Left cardiac atrium (tissue), 4 donors: Measurements from ENCODE around the gene SCPEP1. TPM values are rescaled to one million over a fixed set of nuclear protein-coding genes. Genes with fewer than 3 reads are reported as not detected.
"Not testable (repeated sequence)": the region's sequence is repeated elsewhere in the genome, so short reads cannot be mapped to it uniquely, and the experiment has no call there.

Experiments
- ATAC-seq, 2 donors: fragments of 200-7000 bp; cut with Tn5 transposase; one replicate each; pipeline ENCODE4 v1.9.1; 2020; ENCODE audit warnings: mild to moderate bottlenecking in 2 of 2, moderate library complexity in 2 of 2
- DNase-seq: peaks from one replicate; pipeline ENCODE4 v3.0.0-alpha.2; 2020
- intact Hi-C, 2 donors: fragments of 100-400 bp; cut with DNase I; formaldehyde crosslinking; loops; one replicate each; pipeline versions ENCODE4 v1.14.1 to v1.15.1; 2022 to 2023
- total RNA-seq, 2 donors: library from RNA; stranded (reverse); fragmentation: NEBNext Ultra II Directional; extraction: Animal tissue kit (Norgen Biotek cat#: 25700); gene quantifications; one replicate each; pipeline ENCODE4 v1.2.1, GENCODE V29; 2021
- donor health status: DM: no; HTN: yes; CAD: no.
- donor health status: DM: no; HTN: yes; CAD: no; lungs with severe emphysema.
- donor health status: DM: yes; HTN: yes; CAD: no.
- donor health status: Dilated cardiomyopathy.

The SCPEP1 gene
- total RNA-seq, 2 donors from 2014 or later, result 46.2 to 52.1 TPM

DNA sequence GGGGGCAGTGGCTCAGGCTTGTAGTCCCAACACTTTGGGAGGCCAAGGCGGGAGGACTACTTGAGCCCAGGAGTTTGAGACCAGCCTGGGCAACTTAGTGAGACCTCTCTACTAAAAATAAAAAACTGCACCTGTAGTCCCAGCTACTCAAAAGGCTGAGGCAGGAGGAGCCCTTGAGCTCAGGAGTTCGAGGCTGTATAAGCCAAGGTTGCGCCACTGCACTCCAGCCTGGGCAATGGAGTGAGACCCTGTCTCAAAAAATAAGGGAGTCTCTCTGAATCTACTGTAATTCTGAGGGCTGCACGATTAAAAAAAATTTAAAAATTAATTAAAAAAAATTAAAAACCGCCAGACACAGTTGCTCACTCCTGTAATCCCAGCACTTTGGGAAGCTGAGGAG, 20.9 kb upstream of the SCPEP1 start:
- intact Hi-C loops, result no loop called here
- ATAC-seq, result no peak
- DNase-seq, result no peak

DNA sequence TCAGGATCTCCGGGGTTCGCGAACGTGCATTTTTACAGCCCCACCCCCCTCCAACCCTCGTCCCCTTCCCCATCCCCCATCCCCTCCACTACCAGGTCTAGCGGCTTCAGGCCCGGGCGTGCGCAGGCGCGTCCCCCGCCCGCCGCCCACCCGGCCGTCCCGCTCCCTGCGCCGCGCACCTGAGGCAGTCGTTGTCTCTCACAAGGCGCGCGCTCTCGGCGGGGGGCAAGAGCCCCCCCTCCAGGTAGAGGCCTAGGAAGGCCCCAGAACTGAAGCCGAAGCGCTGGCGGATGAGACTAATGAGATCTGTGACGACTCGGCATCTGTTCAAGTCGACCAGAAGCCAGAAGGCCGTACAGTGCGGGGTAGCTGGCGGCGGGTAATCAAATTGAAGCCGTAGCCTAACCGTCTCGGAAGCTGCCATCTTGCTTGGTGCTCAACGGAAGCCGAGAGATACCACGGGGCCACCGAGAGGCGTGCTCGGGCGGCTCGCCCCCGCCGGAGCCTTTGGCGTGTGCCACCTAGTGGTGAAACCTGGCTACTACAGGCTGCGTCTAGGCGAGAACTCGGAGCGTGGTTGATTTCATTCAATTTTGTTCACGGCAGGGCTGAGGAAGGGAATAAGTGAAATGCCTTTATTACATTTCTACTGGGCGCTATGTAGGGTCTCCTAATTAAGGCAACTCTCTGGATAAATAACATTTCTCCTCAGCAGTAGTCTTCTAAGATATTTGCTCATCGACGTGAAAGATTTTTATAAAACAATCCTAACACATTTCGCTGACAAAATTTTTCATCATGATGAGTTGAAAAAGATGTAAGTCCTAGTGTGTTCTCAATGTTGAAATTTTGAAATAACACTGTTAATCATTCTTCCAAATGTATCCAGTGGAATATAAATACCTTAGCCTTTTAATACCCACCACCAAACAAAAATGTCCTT, 17.1 kb upstream of the SCPEP1 start, which contains the start of gene COIL:
COIL (minus strand) TSS at position 455 of the 943 bp plus-strand sequence; CDS start at position 424, 31 bp downstream.
- DNase-seq (peak; percentile 92), ATAC-seq (peak; percentile 98 to 99)
- intact Hi-C loops, result no loop called here

DNA sequence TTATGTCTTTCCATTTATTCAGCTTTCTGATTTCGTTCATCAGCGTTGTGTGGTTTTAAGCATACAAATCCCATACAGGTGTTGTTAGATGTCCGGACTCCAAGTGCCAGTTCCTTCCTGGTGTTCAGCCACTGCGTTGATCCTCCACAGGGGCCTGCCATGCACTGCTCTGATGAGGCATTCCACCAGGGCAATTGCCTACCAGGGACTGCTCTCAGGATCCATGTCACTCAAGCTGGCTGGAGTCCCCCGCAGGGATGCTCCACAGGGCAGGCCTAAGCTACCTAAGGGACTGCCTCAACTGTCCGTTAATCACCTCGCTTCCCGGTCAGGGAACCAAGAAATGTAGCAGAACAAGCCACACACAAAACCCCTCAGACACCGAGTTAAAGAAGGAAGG, 12.7 kb upstream of the SCPEP1 start:
- ATAC-seq, DNase-seq, intact Hi-C loops: not testable (repeated sequence)

GRCh38 chr17:56965681-56966080, 12.2 kb upstream of the SCPEP1 start:
- ATAC-seq, intact Hi-C loops: not testable (repeated sequence)

DNA sequence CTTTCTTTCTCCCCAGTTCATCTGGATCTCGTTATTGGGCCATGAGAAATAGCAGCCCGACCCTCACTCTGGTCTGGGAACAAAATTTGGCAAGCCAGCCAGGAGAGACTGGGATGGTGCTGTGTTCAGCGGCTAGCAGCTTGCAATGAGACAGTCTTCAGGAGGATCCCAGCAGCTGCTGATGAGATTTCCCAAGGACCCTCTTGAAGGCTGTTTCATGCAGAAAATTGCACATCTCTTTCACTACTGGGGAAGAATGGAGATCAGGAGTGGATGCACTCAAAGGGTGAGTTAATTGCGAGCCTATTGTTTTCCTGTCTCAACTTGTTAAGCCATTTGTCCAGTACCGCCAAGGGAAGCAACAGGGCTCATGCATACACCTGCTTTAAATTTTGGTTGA, 11.6 kb upstream of the SCPEP1 start:
- no peak for ATAC-seq
- no peak for DNase-seq
- intact Hi-C loops, result no loop called here

More at GRCh38 chr17:56965681-56966080, 12.2 kb upstream of the SCPEP1 start:
- DNase-seq, result not testable (repeated sequence)

DNA sequence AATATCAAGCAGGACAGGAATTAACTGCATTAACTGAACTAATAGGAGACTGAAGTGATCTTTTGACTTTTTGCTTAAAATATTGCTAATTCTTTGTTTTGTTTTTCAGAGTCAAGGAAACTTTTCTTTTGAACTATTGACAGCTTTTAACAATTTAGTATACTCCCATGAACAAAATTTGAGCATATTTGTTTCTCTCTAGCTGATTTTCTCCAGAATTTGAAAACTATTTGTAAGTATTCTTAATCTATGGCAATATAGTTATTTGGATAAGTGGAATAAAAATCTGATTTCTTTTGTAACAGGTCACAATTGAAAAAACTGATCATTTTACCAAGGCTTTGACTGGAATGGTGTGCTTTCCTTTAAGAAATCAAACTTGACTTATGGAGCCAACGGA, 7.0 kb upstream of the SCPEP1 start:
- intact Hi-C loops, result no loop called here
- DNase-seq, result no peak
- ATAC-seq, result no peak

- ATAC-seq (no peak), DNase-seq (no peak)
- intact Hi-C loops, result no loop called here
Observed at GRCh38 chr17:56972111-56972730, 5.7 kb upstream of the SCPEP1 start.

DNA sequence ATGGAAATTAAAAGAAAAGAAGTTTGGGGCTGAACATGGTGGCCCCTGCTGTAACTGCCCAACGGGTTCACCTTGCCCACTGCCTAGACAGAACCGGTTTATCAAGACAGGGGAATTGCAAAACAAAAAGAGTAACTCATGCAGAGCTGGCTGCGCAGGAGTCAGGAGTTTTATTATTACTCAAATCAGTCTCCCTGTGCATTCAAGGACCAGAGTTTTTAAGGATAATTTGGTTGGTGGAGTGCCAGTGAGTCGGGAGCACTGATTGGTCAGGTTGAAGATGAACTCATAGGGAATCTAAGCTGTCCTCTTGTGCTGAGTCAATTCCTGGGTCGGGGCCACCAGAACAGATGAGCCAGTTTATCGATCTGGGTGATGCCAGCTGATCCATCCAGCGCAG, 4.4 kb upstream of the SCPEP1 start:
- intact Hi-C loops, result no loop called here
- ATAC-seq, result no peak

GRCh38 chr17:56974055-56974454, 3.9 kb upstream of the SCPEP1 start:
- intact Hi-C loops, result no loop called here
- DNase-seq, result no peak
- no peak for ATAC-seq

More for the DNA sequence above, 4.4 kb upstream of the SCPEP1 start:
- no peak for DNase-seq

GRCh38 chr17:56975656-56976055, 2.3 kb upstream of the SCPEP1 start:
- intact Hi-C loops, result no loop called here
- no peak for ATAC-seq
- no peak for DNase-seq

GRCh38 chr17:56976941-56977608, 856 bp upstream of the SCPEP1 start:
- intact Hi-C loops, result no loop called here
- ATAC-seq (peak in 1 of 2 donors; percentile 18), DNase-seq (no peak)

DNA sequence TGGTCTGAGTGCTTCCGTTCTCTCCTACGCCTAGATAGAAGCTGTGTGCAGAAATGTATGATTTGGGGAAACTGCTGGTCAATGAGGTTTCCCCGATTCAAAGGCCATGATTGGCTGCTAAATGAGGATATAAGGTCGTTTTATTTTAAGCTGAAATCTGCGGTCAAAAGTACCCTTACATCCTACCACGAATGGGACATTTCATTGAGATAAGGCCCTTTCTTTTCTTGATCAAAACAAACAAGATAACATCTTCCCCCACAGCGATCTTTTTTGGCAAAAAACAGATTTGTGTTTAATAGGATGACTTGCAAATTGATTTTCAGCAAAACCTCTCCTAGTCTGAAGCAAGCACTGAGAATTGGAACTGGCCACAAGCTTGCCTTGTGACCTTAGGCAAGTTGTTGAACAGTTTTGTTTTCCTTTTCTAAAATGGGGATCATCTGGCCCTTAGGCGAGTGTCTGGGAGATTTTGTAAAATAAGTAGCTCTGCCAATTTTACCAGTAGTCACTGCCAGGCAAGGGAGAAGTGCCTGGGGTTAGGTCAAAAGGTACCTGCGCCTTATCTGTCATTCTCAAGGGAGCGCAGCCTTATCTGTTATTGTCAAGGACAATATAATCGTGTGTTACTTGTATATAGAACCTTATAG, 635 bp downstream of the SCPEP1 start:
- ATAC-seq, result peak; percentile 9 to 28

GRCh38 chr17:56979091-56979480, 1.2 kb downstream of the SCPEP1 start:
- no peak for ATAC-seq
- DNase-seq, result no peak
- intact Hi-C loops, result no loop called here

More for the DNA sequence above, 635 bp downstream of the SCPEP1 start:
- intact Hi-C loops, result no loop called here
- no peak for DNase-seq

GRCh38 chr17:56980526-56980925, 2.6 kb downstream of the SCPEP1 start:
- ATAC-seq, DNase-seq, intact Hi-C loops: not testable (repeated sequence)

GRCh38 chr17:56982312-56982711, 4.4 kb downstream of the SCPEP1 start:
- DNase-seq (no peak), ATAC-seq (no peak)
- intact Hi-C loops, result no loop called here

- ATAC-seq (no peak), DNase-seq (no peak)
- intact Hi-C loops, result no loop called here
Observed at GRCh38 chr17:56983366-56983765, 5.4 kb downstream of the SCPEP1 start.

DNA sequence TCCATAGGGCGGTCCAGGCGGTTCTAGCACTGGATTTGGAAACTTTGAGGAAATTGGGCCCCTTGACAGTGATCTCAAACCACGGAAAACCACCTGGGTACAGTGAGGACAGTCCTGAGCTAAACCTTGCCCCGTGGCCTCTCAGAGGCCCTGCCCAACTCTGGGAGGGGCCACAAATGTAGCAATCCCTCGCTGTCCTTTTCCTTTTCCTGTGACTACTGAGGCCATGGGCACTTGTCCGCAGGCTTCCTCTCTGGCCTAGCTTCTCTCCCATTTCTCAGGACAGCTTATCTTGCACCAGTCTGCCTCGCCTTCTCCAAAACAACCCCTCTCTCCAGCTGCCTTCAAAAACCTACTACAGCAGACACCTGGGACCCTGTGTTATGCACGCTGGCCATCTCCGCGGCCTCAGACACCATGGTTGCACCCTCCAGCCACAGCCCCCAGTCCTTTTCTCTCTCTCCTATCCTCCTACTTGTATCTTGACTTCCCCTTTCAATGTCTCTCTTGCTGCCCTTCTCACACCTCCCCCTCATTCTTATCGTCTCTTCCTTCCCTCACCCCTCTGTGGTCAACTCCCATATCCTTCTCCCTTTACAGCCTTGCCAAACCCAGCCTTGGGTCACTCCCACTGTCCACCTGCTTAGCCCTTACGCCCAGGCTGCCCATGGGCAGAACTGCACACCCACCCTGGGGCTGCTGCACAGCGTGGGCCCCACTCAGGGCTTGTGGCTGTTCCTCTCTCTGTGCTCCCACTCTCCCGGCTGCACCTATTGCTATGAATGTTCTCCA, 7.6 kb downstream of the SCPEP1 start:
- intact Hi-C loops, result no loop called here
- ATAC-seq, result peak; percentile 19 to 69
- no peak for DNase-seq

- no peak for DNase-seq
- ATAC-seq, result no peak
- intact Hi-C loops, result no loop called here
Observed at GRCh38 chr17:56987283-56987834, 9.4 kb downstream of the SCPEP1 start.
